Stromal cell of bone marrow (primary cell): ENCODE data around the gene CMC4.

ENCODE experiments used
- DNase-seq: peaks from one replicate; pipeline ENCODE4 v3.0.0-alpha.2; 2012; ENCODE audit warnings: low read depth

Gene CMC4, protein sequence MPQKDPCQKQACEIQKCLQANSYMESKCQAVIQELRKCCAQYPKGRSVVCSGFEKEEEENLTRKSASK

DNA sequence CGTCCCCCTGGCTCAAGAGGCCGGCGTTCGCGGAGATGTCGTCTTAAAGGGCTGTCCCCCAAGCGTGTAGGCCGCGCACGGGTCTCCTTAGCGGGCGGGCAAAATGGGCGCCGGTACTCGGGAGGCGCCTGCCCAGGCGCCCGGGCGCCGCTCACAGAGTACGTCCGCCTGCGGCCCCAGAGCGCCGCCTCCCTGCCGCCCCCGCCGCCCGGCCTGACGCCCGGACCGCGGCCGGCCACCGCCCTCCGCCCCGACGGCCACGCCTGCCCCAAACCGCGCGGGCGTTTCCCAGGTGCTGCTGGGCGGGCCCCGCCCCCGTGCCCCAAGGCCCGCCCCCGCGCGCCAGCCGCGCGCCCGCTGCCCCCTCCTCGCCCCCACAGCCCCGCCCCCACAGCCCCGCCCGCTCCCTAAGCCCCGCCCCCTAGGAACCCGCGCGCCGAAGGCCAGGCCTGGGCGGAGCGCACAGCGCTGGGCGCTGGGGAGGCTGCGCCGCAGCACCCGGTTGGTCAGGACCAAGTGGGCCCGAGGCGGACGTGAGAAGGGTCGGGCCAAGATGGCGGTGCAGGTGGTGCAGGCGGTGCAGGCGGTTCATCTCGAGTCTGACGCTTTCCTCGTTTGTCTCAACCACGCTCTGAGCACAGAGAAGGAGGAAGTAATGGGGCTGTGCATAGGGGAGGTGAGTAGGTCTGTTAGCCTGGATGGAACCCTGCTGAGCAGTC lies at the start of gene CMC4, which contains the start of the genes BRCC3 and MTCP1:
TSS of gene CMC4 (minus strand) at position 162 of the 719 bp plus-strand sequence. CDS start 7,113 bp downstream, outside the sequence.
TSS of gene BRCC3 (plus strand) at position 534 of the 719 bp plus-strand sequence. CDS start at position 554, 20 bp downstream.
TSS of gene MTCP1 (minus strand) at position 162 of the 719 bp plus-strand sequence. CDS start 5,126 bp downstream, outside the sequence.
- DNase-seq: peak; percentile 43

DNA sequence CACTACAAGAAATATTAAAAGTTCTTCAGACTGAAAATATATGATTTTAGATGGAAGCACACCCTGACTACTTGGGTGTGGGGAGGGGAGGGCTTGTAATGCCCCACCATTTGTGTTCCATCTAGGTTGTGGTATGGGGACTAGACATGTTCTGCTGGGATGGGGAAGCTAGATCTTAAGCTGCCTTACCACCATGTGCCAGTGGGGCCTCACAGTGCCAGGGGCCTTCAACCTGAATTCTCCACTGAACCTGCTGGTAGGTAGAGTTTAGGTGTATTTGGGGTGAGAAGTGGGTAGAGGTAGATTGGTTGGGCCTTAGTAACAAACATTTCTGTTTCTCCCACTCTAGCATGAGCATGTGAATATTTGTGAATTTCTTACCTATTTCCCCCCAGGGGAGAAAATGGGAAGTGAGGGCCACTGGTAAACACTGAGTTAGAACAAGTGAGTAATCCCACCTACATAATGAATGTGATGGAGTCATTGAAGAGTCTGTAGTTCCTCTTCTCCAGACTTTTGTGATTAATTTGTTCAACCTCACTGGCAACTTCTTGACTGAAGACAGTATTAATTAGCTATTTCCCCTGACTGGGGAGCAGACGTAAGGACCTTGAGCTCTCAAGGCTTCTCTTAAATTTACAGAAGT lies 44.4 kb upstream of the CMC4 start:
- no peak for DNase-seq

DNA sequence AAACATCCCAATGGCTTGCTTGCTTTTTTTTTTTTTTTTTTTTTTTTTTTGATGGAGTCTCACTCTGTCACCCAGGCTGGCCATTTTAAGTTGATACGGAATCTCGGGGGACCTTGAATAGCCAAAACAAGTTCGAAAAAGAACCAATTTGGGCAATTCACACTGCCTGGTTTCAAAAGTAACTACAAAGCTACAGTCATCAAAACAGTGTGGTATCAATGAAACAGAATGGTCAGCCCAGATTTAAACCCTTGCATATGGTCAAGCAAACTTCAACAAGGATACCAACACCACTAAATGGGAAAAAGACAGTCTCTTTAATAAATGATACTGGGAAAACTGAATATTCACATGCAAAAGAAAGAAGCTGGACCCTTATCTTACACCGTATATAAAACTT lies 42.2 kb upstream of the CMC4 start:
- DNase-seq: no peak

DNA sequence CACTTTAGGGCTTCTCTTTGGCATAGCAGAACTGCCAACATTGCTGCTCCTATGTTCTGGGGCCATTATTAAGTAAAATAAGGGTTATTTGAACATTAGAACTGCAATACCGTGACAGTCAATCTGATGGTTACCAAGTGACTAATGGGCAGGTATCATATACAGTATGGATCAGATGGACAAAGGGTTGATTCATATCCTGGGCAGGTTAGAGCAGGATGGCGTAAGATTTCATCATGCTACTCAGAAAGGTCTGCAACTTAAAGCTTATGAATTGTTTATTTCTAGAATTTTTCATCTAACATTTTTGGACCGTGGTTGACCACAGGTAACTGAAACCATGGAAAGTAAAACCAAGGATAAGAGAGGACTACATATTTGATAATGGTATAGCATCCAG lies 41.2 kb upstream of the CMC4 start:
- no peak for DNase-seq

DNA sequence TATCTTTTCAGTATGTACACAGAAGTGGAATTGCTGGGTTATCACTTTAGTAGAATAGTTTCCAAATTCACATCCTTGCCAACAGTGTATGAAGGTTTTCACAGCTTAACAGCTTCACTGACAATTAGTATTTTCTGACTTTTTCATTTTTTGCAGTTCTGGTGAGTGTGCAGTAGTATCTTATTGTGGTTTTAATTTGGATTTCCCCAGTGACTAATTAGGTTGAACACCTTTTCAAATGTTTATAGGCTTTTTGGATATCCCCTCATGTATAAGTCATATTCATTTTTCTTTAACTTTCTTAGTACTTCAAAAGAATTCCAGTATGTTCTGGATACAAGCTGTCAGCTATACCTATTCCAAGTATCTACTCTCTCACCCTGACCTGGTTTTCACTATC lies 37.5 kb upstream of the CMC4 start:
- no peak for DNase-seq

DNA sequence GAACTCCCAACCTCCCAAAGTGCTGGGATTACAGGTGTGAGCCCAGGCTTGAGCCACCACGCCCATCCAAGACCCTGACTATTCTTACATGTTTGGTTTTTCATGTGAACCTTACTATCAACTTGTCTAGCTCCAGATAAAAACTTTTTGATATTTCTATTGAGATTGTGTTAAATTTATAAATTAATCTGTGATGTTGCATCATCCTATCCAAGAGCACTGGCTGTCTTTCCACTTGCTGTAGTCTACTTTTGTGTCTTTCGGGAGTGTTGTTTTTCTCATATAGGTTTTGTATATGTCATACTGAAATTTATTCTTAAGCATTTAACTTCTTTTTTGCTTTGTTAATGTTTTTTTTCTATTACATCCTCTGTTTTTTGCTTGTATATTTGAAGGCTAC lies 35.0 kb upstream of the CMC4 start:
- no peak for DNase-seq

DNA sequence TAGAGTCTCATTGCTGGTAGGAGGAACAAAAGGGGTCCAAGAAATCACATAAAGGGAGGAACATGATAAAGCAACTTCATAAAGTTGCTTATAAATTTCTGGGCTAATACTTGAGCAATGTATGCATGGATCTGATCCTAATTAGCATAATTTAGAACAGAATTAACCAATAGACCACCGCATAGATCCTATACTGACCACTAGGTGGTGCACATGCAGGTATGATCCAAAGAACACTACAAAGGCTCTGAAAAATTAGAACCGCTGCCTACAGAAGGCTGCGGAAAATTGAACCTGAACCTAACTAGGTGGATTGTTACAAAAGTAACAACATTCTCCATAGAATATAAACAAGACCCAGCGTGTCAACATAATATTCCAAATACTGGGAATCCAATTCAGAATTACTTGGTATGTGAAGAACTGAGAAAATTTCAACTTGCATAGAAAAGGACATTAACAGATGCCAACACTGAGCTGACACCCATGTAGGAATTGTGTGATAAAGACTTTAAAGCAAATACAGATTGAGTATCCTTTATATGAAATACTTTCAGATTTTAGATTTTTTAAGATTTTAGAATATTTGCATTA lies 23.6 kb upstream of the CMC4 start:
- no peak for DNase-seq

DNA sequence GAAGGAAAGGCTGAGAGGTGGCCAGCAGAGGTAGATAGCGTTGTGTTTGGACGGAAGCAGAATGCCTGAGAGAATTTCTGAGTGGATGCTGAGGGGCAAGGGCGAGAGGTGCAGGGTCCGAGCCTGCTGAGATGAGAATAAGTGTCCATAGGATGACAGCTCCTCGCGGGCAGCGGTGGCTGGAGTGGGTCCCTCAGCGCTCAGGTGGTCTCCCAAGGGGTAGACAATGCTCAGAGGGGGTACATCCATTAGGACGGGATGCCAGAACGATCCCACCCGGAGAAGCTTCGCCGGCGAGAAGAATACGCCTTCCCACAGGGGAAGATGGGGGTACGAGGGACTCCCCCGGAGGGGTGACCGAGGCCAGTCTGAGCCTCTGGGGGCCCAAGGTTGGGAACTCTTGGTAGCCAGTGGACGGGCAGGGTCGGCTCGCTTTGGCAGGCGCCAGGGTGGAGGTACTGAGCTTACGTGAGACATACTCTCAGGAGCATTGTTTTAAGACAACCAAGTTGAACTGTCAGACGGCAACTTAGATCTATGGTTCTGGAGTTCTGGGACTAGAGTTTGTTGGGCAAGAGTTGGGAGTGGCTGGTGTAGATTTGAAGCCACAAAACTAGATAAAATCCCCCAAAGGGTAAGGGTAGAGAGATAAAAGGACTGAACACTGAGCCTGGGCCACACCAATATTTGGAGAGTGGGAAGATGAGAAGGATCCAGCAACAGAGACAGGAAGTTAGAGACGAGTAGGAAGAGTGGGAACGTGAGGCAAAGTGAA lies 16.2 kb upstream of the CMC4 start:
- no peak for DNase-seq

DNA sequence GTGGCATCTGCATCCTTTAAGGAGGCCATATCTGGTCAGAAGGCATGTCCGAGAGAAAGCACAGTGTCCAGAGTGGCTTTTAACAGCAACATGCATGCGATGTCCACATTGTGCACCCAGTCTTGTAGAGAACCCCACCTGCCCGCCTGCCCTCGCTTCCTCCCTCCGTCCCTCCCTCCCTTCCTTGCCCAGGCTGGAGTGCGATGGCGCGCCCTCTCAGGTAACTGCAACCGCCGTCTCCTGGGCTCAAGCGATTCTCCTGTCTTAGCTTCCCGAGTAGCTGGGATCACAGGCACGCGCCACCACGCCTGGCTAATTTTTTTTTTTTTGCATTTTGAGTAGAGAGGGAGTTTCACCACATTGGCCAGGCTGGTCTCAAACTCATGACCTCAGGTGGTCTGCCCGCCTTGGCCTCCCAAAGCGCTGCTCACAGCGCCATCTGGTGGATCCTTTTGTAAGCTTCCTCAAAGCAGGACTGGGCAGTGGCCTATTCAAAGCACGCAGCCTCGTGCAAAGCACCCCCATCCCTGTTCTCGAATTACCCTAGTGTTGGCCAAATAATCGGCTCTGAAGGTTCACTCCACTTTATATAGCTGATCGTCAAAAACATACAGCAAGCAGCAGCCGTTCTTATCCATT lies 15.4 kb upstream of the CMC4 start:
- no peak for DNase-seq

DNA sequence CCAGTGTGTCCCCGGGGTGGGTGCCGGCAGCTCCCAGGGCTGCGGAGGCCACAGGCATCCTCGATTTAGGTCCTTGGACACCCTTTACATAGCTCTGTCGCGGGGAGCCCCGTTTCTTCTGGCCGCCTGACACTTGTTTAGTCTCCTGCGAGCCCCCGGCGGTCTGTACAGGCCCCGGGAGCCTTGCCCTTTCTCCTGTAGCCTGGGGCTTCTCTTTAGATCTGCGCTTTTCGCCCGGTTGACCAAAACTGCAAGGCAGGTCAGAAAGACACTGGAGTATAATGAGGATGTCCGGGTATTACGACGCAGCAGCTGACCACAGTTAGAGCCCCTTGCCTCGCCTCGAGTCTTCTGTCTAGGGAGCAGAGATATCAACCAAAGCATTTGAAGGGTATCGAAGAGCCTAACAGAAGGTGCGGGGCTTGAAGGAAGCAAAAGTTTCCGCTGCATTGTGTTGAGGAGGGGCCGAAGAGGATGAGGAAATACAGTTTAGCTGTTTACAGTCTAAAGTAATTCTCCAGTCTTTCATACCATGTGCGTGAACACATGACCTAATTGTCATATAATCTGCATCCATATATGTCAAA lies 851 bp upstream of the CMC4 start:
- no peak for DNase-seq

DNA sequence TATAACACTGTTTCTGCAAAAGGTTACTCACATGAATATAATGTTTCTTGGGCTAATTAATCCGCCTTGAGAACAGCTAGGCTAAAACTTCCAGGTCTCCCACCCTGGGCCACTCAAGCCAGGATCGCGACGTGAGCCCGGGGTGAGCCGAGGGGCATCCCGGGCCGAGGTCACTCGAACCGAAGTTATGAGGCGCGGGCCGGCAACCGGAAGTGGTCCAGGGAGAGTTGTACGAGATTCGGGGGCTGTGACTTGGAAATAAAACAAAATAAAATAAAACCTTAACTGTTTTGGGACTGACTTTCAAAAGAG lies 317 bp downstream of the CMC4 start:
- DNase-seq: no peak

DNA sequence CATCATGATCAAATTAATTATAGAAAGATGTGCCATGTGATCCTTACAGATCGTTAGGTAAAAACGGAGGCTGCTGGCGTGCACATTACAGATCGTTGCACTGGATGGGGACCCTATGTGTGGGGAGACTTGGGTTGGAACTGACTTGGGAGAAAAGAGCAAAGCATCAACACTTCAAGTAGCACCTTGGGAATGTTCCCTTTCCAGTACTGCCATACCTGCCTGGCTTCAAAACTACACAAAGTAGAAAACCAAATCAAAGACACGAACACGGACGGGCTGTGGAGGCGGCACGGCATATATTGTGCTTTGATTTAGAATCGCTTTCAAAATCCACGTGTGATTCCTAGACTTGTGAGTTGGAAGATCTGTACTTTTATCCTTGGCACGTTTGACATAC lies 898 bp downstream of the CMC4 start:
- no peak for DNase-seq

DNA sequence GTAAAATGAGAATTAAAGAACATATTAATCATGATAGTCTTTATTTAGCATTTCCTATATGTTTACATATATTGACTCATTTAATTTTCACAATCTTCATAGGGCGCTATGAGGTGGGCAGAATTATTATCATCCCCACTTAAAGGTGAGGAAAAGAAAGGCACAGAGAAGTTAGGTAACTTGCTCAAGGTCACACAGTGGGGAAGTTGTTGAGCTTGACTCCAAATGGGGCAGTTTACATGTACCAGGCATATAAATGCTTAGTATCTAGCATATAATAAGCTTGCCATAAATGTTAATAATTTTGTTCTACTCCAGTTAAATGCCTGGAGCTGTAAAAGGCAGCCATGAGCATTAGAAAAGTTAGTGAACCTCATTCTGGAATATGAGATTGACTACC lies 1.5 kb downstream of the CMC4 start:
- no peak for DNase-seq

DNA sequence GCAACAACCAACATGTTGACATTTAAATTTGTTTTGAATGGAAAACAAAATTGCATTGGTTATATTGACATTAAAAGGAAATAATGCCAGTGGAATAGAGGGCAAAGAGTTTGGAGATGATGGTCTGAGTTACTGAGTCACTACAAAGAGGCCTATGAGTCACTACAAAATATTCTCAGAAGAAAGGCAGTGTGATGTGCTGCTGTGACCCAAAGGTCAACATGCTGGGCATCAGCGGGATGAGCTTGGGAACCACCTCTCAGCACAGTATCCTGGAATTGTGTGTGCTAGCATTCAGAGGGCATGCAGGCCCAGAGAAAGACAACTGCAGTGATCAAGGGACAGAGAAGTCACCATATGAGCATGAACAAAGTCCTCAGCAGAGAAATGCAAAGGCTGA lies 2.8 kb downstream of the CMC4 start:
- peak; percentile 36 for DNase-seq

DNA sequence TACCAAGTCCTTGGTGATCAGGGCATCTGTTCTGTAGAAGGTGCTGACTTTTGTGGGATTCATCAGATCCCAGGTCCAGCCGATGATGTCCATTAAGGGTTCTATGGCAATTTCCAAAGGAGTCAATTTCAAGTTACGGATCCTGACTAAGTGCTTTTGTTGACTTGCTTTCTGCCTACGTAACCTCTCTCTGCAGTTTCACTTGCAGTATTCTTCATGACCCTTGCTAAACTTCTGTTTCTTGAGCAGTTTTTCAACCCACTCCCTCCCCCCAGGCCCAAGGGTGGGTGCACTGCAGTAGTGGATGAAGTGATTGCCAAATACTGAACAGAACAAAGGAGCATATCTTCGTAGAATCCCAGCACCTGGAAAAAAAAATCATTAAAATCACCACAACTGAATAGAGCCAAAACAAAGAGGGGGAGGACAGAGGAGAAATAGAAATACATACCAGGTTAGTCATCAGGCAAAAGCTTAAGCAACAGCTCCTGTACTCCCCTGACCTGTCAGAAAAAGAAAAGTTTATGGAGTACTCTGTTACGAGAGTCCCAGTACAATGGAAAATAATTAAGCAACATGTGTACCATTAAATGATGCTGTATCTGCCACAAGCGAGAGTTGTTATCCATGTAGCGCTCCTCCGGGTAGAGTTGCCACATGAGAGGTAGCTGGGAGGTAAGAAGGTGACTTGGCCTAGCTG lies 5.8 kb downstream of the CMC4 start:
- no peak for DNase-seq

DNA sequence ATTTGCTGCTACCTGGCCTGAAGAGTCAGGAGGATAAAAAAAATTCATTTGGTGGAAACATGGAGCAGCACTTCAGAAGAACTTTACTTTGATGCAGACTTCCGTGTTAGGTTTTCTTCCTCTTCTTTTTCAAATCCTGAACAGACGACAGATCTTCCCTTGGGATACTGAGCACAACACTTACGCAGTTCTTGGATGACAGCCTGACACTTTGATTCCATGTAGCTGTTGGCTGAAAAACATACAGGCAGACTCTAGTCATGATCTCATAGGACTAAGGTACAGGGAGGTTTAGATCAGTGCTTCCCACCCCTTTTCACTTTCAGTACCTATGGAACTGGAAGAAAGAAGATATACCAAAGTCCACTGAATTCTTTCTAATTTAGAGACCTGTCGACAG lies 9.2 kb downstream of the CMC4 start:
- DNase-seq: no peak

DNA sequence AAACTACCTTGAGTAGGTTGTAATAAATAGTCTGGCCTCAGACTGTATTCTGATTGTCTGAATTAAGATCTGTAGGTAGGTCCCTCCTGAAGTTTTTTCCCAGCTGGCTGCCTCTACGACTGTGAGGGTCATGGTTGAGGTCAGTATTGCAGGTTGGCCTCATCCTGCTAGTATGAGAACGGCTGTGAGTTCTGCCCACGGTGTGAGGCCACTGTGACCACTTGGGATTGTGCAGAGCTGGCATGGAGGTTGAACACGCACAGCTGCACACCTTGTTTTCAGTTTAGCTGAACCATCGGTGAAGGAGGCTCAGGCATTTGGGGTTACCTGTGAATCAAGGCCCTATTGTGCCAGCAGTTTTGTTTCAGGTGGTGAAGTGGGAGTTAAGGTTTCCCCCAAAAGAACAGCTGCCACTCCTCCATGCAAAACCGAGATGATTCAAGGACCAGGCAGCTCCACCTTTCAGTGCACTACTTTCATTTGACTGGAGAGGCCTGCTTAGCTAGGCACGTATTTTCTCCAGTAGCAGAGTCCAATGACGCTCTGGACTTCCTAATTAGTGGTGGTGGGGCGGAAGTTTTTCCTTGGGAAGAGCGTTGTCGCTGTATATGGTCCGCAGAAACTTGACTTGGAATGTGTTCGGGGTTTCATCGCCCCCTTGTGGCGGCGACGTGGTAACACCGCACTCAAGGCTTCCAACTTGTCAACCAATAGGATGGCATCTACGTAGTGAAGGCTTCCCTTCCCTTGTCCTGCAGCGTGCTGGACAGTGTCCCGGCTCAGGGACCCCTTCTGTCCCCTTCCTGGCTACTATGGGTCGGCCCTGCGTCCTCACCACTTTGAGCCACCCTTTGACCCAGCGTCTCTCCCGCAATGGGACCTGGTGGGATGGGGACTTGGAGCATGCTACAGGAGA lies 13.8 kb downstream of the CMC4 start:
- DNase-seq: peak; percentile 46

DNA sequence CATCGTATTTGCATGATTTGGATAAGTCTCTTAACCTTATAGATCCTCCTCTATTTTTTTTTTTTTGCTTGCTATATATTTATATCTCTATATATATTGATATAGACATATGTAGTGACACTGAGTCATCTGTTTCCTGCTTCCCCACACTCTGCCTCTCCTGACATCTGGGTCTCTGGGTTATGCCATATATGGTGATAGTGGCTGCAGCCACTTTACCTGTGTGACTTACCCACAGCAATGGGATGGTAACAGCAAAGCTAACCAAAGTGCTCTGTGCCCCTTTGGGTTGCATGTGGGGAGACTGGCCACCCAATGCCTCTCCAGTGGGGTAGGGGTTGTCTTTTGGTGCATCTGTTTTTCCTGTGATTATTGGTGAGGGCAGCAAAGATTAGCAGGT lies 14.5 kb downstream of the CMC4 start:
- DNase-seq: no peak

DNA sequence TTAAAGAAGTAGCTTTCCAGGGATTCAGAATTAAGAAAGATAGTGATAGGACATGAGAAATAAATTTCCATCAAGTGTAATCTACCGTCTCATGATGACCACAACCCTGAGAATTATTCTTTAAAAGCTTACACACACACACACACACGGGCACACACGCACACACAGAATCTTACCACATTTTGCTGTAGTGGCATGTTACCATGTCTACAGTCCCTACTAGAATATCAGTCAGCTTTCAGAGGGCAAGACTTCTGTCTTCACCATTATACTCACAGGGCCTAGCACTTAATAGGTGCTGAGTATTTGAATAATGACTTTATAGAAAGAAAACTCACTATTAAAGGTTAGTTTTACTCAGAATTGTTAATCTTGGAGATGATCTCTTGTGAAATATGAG lies 15.4 kb downstream of the CMC4 start:
- no peak for DNase-seq

DNA sequence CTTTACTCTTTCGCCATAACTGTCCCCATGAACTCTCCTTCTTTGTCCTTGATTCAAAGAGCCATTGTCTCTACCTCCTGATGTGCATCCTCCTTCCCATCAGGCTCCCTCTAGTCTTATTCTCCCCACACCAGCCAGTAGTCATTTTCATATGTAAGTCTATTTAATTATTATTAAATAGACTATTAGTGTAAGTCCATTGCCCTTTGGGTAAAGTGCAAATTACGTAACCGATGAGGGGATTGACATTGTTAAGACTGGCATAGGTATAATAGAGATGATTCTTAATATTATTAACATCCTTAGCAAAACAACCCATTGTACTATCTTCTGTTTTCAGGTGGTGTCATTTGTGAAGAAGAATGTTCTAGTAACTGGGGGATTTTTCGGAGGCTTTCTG lies 16.7 kb downstream of the CMC4 start:
- DNase-seq: no peak
